HG02571 (cell line): ENCODE measurements around the gene VAX1.
"Not testable (repeated sequence)": the region's sequence is repeated elsewhere in the genome, so short reads cannot be mapped to it uniquely, and the experiment has no call there.

Experiments
- ATAC-seq: cut with Tn5 transposase; IDR thresholded peaks from one replicate; pipeline ENCODE4 v1.9.1; 2021; ENCODE audit warnings: mild to moderate bottlenecking, moderate library complexity; ENCODE audit not compliant: unreplicated experiment

VAX1 gene, protein sequence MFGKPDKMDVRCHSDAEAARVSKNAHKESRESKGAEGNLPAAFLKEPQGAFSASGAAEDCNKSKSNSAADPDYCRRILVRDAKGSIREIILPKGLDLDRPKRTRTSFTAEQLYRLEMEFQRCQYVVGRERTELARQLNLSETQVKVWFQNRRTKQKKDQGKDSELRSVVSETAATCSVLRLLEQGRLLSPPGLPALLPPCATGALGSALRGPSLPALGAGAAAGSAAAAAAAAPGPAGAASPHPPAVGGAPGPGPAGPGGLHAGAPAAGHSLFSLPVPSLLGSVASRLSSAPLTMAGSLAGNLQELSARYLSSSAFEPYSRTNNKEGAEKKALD

DNA sequence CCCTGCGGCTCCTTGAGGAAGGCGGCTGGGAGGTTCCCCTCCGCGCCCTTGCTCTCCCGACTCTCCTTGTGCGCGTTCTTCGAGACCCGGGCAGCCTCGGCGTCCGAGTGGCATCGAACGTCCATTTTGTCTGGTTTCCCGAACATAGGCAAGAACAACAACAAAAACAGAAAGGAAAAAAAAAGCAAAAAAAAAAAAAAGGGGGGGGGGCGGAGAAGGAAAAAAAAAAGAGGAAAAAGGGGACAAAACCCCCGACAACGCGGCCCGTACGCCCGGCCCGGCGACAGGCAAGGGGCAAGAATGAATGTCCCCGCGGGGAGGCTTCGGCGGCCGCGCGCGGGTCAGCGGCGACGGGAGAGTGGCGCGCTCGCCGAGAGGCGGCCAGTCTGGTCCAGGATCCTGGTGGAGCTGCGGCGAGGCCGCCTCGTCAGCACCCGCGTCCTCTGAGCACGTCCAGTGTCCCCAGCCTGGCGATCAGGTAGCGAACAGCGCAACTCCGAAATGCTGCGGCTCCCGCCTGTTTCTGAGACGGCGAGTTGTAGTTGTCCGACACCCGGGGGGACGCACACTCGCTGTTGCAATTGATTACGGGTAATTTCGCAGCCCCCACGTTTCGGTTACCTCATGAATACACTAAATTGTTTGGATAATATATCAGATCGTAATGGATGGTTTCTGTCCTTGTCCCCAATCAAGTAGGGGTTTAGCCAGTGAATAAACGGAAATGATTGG lies at the start of gene VAX1:
VAX1 (minus strand) TSS at position 360 of the 732 bp plus-strand sequence; CDS start at position 146, 214 bp downstream.
- ATAC-seq = no peak

DNA sequence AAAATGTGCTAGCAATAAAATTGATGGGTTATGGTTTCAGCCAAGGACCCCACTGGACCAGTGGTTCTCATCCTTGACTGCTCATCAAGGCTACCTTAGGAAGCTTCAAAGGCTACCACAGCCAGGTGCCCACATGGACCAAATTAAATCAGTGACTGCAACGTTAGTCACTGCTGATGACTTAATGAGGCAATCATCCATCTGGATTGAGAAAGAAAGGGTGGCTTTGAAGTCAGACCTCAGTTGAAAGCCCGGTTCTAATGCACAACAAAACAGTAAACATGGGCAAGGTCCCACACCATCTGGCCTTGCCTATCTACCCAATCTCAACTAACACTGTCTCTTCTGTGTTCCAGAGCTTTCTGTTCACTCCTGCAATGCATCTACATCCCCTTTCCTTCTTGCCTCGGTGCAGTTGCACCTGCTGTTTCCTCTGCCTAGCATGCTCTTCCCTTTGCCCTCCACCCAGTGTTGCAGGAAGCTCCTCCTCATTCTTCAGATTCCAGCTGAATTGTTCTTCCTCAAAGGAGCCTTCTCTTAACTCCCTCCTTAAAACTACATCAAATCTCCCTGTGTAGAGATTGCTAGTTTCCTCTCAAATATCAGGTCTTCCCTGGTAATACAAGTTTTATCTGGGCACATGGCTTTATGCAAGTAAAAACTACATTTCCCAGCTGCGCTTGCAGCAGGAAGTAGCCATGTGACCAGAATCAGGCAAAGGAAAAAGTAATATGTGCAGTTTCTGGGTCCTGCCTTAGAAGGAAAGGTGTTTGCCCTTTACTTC lies 49.0 kb upstream of the VAX1 start:
- no peak for ATAC-seq

DNA sequence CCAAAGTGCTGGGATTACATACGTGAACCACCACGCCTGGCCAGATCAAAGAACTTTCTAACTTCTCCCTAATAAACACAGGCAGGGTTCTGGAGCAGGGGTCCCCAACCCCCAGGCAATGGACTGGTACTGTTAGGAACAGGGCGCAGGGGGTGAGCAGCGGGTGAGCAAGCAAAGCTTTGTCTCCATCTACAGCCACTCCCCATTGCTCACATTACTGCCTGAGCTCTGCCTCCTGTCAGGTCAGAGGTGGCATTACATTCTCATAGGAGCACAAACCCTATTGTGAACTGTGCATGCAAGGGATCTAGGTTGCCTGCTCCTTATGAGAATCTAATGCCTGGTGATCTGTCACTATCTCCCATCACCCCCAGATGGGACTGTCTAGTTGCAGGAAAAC lies 47.7 kb upstream of the VAX1 start:
- not testable (repeated sequence) for ATAC-seq

DNA sequence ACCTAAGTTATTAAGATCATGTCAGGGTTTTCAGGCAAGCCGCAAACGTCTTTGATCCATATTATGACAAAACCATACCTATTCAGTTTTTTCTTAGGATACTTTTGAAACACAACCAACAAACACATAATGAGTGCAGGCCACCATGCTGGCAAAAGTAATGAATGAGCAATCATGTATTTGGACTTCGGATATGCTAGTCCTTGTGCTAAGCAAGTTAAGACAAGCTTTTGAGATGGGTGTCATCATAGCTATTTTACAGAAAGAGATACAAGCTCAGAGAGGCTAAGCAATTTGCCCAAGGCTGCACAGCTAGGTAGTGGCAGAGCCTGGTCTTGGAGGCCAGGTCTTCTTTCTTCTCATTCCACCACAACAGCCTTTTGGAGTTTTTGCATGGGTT lies 46.8 kb upstream of the VAX1 start:
- ATAC-seq = no peak

DNA sequence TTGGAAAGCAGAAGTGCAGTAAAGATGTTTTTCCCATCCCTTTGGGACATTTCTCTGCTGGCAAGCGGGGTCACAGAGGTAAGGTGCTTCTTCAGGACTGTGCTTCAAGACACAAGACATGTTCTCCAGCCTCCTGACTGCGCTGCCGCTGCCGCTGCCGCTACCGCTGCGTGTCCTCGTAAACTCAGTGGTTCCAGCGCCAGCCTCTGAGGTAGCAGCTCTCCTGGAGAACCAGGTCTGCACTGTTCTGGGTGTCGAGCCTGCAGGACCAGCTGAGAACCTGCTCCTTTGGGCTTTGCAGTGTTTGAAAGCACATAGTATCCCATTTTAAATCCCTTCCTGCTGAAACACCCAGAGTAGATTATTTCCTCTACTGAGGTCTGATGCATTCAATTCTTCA lies 46.2 kb upstream of the VAX1 start:
- no peak for ATAC-seq

DNA sequence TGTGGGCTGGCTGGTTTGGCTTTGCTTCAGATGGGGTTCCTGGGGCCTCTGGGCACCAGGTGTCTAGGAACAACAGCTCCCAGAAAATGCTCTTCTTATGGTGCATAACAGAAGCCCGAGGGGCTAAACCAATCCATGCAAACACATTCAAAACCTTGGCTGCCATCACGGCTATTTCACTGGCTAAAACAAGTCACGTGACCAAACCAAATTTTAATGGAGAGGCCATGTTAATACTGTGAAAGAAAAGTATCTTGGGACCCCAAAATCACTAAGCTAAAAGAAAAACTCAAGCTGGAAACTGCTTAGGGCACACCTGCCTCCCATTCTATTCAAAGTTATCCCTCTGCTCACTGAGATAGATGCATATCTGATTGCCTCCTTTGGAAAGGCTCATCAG lies 40.1 kb upstream of the VAX1 start:
- ATAC-seq = no peak

DNA sequence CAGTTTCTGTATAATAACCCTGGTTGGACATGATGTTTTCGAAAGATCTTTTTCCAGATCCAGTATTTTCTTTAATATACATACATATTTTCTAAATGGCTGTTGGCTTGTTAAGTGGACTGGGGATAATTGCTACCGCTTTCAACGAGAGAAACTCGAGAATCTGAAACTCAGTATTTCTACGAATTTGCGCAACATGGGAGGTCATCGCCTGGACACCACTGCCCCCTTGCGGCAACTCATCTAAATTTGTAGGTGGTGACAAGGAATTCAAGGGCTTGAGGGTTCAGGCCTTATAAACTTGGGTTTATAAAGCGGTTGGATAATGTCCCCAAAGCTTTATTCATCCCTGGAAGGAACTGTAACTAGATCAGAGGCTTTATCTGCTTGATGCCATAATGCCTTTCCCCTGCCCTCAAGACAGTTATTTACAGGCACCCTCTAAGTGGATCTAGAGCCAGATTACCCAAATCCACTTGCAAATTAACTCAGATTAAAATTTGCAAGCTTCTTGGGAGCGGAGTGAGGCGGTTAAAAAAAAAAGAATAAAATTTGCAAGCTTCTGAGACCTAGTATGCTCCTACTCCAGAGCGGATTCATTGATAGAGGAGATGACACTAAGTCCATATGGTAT lies 37.9 kb upstream of the VAX1 start:
- peak; percentile 51 for ATAC-seq

DNA sequence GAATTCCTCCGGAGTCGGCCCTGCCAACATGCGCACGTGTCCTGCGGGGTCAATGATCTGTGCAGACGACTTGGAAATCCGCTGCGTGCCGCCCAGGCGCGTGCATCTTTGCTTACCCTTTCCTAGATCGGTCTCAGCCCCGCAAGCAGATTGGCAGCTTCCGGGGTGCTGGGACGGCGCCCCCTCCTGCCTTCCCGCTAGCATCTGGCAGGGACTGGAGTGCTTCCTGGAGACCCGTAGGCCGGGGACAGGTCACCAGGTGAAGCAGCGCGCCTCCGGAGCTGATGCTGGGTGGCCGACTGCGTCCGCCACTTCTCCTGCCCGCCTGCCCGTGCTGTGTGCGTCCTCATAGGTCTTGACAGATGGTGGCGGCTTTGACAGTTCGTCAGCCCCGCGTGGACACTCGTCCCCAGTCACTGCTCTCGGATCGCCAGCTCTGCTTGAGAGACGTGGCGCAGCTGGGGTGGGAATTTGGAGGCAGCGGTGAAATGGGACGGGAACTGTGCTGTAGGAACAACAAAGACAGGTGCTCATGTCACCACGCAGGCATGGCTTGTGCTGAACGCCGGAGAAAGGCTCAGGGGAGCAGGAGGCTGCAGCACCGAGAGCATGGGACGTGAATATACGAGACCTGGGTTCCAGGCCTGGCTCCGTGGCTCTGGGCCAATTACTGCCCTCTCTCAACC lies 37.3 kb upstream of the VAX1 start:
- peak; percentile 29 for ATAC-seq

DNA sequence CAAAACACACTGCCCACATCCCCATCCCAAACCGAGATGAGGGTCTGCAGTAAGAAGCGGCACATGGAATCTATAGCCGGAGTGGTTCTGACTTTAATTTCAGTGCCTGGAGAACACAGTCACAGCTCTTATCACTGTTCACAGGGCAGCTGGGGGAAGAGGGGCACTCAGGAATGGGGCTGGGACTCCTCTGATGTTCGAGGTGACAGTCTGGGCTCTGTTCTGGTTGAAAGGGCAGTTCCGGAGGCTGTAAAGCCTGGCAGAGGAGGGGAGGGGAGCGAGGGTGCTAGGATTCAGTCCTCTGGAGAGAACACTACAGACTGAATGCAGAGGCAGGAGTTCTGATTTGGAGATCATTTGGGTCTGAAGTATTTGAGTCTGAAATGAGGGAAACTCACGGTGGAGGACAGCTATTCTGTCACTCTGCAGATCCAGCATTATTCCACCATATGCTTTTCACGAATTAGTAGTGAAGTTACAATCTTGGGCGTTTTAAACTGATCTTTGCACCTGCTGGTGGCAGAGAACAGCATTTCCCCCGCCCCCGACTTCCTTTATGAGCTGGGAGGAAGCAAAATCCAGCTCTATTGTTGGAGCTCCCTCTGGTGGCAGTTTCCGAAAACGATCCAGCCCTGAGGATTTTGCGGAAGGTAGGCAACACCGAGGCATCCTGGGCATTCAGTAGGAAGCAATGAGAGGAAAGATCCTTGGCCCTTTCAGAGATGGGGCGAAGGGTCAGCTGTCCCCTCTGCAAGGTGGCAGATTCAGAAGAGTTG lies 36.6 kb upstream of the VAX1 start:
- peak; percentile 71 for ATAC-seq

DNA sequence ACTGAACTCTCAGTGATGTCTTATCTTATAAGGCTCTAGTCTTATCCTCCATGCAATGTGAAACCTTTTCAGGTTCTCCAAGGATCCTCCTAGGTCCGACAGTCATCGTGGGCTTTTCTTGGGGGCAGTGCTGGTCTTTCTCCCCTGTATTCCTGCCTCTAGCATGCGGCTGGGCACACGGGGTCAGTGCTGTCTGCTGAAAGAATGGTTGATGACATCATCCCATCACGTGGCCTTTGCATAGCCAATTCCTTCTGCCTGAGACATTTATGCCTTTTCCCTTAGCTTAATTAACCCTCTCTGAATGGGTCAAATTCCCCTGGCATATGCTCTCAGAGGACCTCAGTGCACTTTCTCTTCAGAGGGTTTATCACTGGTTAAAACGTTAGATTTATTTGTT lies 32.2 kb upstream of the VAX1 start:
- ATAC-seq = no peak

DNA sequence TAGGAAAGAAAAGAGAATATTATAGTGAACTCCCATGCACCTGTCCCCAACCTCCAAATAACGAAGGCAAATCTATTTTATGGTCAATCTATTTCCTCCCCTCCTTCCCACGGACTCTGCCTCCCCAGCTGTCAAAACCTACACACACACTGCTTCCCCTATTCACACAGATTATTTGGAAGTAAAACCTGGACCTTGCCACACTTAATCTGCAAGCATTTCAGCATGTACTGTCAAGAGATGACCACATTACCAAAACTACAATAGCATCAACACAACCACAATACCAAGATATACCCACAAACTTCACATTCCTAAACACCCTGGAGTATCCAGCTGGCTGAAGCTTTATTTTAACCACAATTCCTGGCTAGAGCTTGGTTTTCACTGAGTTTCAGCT lies 31.4 kb upstream of the VAX1 start:
- ATAC-seq = no peak

DNA sequence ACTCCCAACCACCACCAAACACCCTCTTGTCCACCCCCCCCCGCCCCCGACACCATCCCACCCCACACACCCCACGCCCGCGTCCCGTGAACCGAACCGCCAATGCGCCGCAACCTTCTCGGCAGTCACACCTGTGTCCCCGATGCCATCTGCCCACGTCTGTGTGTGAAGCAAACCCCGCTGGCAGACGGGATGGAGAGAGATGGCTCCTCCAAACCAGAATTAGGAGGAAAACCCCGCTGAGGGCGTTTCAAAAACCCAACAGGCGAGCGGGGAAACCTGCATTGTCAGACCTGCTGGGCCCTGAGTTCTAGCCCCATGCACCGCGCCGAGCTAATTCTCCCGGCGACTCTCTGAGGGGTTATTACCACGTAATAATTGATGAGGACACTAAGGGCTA lies 30.7 kb upstream of the VAX1 start:
- no peak for ATAC-seq

DNA sequence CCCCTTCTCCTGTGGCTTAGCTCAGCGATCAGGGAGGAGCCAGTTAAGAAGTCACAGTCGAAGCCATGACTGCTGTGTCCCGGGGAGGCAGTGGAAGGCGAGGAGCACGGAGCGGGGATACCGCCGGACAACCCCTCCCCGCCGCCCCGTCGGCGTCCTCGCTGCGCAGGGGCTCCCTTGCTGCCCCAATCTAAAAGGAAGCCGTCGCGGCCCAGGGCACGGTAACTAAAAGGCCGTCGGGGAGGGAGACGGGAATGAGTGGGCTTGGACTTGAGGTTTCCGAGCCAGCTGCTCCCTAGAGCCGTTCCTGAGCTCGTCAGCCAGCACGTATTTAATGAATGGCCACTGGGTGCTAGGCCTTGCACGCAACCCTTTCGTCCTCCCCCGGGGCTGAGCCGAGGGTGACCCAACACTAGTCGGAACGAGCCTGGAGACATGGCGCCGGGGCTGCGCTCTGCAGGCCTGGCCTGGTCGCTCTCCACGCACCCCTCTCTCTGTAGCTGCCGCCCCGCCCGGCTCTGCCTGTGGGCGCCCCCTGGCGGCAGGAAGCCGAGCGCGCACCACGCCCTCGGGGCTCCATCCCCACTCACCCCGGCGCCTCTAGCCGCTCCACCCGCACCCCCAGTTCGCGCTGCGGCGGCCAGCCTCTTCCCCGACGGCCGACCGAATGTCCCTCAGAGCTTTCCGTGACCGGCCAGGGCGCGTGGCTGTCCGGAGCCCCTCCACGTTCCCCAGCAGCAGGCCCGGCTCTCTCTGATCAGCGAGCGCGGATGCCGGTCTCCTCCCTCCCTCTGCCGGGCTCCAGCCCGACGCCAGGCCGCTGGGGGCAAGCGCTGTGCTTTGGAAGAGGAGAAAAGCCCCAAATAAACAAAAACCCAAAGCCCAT lies 30.0 kb upstream of the VAX1 start:
- ATAC-seq = peak; percentile 56

DNA sequence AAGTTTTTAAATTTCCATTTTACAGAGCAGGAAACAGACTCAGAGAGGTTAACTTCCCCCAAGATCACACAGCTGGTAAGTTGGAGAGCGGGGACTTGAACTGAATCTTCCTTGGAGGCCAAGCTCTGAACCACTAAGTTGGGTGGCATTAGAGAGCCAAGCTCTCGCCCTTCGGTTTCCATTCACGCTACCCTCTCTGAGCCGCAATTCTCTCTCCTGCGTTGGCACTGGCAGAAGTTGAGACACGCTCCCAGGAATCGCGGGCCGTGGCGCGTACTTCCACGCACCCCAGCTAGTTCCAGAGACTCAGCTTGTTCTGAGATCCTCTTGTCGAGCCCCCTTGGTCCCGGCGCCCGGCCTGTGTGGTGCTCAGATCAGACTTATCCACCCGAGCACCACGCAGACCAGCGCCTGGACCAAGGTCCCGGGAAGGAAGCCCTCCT lies 29.3 kb upstream of the VAX1 start:
- no peak for ATAC-seq

DNA sequence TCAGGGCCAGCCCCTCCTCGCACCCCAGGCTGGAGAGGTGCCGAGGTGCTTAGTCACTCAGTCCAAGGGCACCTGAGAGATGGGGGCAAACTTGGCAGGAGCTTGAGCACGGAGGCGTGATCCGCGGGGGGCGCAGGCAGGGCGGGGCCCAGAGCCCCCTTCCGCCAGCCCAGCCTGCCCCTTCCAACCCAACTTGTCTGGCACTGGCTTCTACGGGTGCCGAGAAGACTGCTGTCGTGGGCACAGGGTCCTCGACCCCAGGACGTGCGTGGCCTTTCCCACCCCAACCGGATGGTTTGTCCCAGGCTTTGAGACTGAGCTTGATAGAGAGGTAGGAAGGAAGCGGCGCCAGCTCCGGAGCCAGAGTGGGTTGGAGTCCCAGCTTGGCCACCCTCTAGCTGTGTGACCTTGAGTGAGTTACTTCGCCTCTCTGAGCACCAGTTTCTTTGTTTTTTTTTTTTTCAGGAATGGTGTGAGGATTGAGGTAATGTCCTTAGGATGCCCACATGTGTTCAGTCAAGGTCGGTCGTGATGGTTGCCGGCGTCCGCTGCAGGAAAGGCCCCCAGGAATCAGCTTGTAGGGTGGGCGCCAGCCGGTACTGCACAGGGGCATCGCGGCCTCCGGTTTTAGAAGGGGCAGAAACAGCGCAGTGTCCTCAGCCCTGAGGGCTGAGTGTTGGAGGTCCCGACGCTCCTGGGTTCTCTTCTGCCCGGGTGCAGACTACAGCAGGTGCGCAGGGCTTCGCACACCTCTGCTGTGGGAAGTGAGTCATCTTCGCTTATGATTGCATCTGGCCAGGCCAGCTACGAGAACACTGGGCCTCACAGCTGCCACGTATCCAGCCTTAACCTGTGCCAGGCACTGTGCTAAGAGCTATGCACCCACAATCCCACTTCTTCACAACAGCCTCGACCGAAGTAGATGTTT lies 28.6 kb upstream of the VAX1 start:
- no peak for ATAC-seq

DNA sequence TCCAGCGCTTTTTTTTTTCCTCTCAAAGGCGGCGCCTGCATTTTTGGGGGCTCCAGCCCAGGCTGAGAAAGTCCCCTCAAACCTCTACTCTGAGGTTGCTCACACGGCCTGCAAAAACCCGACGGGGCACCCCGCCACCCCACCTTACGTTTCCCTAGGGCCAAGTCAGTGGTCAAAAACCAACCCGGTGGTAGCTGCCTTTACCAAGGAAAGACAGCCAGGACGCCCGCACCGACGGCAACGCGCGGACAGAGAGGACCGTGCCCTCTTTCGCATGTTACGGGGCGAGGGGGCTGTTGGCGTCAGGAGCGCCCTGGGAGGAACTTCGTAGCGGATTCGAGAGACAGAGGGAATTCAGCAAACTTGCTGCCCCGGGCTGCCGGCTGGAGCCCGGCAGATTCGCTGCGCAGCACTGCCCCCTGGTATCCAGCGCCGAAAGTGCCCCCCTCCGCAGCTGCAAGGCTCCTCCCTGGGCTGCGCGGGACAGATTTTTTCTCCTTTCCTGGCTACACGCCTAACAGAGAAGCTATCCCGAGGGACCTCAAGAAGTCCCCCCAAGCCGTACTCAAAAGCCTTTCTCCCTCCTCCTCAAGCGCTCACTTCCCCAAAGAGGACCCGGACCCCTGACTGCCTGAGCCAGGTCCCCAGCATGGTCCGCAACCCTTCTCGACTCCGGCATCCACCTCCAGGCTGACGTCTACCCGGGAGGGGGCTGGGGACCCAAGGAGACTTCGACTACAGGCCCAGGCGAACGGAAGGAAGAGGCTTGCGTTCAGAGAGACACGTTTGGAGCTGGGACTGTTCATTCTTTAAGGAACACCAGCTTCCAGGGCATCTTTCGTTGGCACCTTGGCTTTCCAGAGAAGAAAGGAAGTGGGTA lies 27.7 kb upstream of the VAX1 start:
- no peak for ATAC-seq
